Fibroblast of gingiva (primary cell): ENCODE data around the gene LIX1.
"Not testable (repeated sequence)": the region's sequence is repeated elsewhere in the genome, so short reads cannot be mapped to it uniquely, and the experiment has no call there.

Experiments
- DNase-seq: peaks from one replicate; pipeline ENCODE4 v3.0.0-alpha.2; 2011; ENCODE audit warnings: low read depth

The LIX1 gene

DNA sequence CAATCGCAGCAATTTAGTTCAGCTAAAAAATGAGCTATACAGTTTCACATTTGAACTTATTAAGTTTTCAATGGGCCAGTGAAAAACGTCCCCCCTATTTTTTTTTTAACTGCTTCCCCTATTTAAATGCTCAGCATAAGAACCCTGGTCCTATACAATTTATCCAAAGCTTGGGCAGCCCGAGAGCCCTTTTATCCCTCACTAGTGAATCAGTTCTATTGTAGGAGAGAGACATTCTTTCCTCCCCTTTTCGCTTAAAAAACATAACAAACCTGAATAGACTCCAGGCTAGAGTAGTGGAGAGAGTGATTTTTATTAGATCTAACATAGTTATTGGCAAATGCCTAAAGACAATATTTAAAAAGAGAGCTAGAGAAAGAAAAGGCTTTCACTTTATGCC lies 1.4 kb downstream of the LIX1 start:
- DNase-seq: no peak

- DNase-seq: not testable (repeated sequence)
Measured at GRCh38 chr5:97140250-97140649, 2.2 kb downstream of the LIX1 start.

DNA sequence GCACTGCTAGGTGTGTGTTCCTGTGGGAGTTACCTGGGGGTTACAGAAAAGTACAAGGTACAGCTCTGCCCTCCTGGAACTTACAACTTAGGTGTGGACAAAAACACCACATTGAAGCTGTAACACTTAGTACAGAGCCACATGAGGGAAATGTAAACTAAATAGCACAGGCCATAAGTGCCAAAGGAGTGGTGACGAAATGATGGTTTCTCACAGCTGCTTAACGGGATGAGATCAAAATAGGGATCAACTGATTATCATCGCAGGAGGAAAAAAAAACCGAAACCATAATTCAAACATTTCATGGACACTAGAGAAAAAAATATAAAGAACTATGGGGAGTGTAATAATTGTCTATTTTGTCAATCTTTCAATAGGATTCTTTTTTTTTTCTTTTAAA lies 5.9 kb downstream of the LIX1 start:
- DNase-seq: no peak

GRCh38 chr5:97135868-97136267 lies 6.5 kb downstream of the LIX1 start:
- no peak for DNase-seq

DNA sequence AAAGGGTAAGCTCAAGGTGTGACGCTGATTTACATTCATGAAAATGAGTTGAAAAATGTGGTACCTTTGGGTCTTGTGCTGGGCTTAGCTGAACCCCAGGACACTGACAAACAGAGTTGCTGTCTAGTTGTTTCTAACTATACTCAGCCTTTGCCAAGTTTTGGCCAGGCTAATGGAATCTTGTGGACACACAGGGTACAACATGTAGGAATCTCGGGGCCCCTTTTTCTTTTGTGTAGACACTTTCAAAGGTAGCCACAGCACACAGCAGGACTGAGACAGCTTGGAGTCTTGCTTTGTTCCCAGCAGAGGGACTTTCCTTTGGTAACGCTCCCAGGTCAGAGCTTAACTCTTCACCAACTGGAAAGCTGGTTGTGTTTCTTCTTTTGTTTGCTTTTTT lies 7.8 kb downstream of the LIX1 start:
- no peak for DNase-seq

- DNase-seq: no peak
Measured at GRCh38 chr5:97133101-97133500, 9.3 kb downstream of the LIX1 start.

GRCh38 chr5:97131921-97132320 lies 10.5 kb downstream of the LIX1 start:
- DNase-seq: no peak

GRCh38 chr5:97131139-97131710 lies 11.2 kb downstream of the LIX1 start:
- DNase-seq: no peak

DNA sequence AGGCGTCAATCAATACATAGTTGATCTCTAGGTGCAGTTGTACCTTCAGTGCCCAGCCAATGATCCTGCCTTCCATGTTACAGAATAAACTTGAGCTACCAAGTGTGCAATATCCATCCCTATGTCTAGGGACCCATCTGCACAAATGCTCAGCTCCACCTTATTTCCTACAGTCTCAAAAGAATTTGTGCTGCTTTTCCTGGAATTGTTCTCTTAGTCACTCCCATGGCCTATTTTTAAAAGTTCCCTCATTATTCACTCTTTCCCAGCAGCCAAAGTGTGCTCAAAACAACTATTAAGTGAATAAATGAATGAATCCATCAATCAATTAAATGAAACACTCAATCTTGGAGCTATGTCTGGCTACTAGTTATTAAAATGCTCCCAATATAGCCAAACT lies 14.7 kb downstream of the LIX1 start:
- DNase-seq: no peak

GRCh38 chr5:97125125-97125683 lies 17.2 kb downstream of the LIX1 start:
- DNase-seq: no peak

DNA sequence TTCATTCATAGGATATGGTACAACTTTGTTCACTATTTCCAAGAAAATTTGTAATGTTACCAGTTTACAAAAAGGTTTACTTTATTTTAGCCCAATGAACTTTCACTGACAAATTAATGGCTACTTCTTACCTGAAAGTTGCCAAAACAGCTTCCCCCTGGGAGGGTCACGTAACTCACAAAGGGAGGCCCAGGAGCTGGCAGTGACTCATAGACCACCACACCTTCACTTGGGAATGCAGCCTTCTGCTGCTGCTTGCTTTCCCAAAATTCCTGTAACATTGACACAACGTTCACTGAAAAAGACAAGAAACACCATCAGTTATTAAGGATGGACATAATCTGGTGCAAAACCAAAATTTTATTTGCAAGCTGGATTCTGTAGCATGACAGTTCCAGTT lies 18.1 kb downstream of the LIX1 start:
- no peak for DNase-seq

- DNase-seq: no peak
Measured at GRCh38 chr5:97121848-97122247, 20.6 kb downstream of the LIX1 start.

DNA sequence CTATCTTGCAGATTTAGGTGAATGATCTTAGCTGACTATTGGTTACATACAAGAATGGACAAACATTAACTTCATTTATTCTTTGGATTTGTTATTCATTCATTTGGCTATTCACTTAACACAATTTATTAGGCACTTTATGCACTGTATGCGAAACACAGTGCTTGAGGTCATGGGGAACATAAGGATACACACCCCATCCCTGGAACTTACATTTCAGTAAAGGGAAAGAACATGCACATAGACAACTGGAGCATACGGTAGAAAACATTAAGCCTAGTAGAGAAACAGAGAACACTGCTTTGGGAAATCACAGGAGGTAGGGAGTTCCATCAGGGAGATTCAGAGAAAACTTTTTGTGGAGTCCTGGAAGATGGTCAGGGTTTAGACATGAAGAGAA lies 22.2 kb downstream of the LIX1 start:
- no peak for DNase-seq

- DNase-seq: no peak
Measured at GRCh38 chr5:97119007-97119390, 23.4 kb downstream of the LIX1 start.

DNA sequence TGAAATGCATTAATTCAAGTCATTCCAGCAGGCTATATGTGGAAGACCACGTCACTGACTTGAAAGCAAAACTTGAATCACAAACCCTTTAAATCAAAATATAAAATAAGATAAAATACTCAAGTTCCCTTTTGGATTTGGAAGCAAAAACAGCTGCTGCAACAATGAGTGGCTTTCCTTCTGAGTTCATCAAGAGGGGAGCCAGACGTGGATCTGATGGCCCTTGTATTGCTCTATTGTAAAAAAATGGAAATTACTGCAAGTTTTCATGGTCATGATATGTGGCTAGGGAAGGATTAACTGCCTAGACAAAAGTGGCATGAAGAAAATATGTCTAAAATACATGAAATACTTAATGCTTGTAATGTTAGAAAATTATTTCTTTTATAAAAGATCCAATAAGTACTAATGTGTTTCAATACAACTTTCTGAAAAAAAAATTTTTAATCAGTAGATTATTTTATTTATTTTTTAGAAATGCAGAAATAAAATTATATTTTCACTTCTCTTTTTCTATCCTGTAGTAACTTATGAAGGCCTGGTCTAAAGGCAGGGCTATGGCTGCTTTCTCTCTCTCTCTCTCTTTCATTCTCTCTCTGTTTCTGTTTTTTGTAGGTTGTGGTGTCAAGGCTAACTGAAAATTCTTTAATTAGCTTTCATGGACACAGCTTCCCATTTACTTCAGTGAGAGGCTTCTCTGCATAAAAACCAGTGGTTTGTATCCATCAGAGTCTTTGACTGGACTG lies 24.0 kb downstream of the LIX1 start:
- no peak for DNase-seq

DNA sequence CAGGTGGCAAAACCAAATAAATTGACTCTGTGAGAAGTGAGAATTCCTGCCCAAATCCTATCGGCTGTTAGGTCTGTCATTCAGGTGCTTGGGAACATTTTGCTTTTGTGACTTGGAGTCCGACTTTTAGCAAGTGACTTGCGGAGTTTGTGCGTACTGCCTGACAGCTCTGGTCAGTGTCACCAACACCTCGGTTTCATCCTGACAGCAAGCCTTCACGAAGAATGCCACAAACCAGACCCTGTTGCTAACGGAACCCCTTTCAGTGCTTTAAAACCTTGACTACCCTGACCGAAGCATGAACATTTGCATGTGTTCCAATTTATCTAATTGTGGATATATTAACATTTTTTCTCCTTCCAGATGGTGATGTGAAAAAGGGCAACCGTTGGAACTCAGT lies 26.5 kb downstream of the LIX1 start:
- DNase-seq: no peak

DNA sequence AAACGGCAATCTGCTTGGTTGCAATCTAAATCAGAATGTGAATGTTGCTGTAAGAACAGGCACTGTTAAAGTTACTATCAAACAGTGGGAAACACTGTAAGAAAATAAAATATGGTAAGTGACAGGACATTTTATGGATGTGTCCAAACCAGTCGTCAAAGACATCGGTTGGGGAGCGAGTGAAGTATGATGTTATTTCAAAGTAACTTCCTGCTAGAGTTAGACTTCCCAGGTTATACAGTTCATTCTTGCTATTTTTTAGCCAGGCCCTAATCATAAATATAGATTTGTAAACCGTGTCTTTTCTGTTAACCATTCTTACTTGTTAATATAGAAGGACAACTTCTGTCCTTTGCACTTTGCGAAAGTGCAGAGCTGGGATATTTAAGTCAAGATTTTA lies 30.2 kb downstream of the LIX1 start:
- DNase-seq: no peak

- no peak for DNase-seq
Measured at GRCh38 chr5:97111616-97112015, 30.8 kb downstream of the LIX1 start.

GRCh38 chr5:97111004-97111403 lies 31.4 kb downstream of the LIX1 start:
- DNase-seq: no peak

DNA sequence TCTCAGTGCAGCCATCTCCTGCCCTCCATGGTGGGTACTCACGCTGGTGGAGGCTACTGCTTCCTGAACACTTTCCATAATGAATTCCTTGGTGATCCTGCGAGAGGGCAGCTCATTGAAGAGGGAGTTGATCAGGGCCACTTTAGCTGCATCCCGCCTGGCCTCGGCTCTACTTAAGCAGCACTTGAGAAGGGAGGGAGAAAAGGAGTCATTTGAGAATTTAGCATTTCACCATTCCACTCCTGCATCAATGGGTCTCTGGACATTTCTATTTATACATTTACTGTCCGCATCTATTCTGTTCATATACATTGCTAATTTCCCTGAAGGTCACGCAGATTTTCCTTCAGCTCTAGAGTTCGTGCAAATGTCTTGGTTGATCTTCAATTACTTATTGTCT lies 35.1 kb downstream of the LIX1 start:
- no peak for DNase-seq

- DNase-seq: no peak
Measured at GRCh38 chr5:97106216-97106581, 36.2 kb downstream of the LIX1 start.

DNA sequence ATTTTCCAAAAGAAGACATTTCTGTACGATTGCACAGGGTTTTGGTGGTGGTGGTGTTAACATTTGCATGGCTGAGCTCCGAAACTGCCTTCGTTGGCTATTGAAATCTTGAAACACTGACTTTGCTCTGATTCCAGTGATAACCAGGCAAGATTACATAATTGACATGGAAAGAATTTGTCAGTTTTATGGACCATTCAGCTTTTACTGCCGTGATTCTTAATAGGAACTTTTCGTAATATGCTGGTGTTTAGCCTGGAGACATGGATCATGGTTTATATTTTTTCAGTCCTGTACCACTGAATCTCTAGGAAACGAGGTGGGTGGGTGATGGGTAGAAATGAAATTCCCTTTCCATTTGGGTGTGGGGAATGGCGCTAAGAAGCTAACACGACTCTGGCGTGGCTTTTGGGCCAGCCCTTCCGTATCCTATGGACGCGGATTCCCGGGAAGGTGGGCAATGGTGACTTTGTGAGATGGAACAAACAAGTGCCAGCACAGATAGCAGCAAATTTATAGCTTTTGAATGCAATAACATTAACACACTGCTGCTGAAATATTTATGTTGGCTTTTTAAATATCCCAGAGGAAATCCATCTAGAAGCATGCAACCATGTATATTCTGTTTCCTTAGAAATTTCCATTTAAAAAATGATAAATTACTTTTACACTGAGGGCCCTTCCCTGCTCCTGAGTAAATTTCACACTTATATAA lies 36.8 kb downstream of the LIX1 start:
- DNase-seq: no peak

GRCh38 chr5:97102010-97102470 lies 40.4 kb downstream of the LIX1 start:
- no peak for DNase-seq
